ENCODE results near the gene COA1.

Gene COA1

GRCh38 chr7:43694399-43694748 lies 34.9 kb downstream of the COA1 start:
- H3K27ac ChIP-seq (ENCODE audit: low read depth, low read length): peak overlapping the region; percentile 38; the same call in 1 of the 2 replicates
- H4K20me1 ChIP-seq (ENCODE audit: low read depth, low read length): no peaks in the 10 kb centered on the region

GRCh38 chr7:43693687-43694398 lies 35.5 kb downstream of the COA1 start:
- Histone ChIP-seq H3K27me3 (ENCODE audit: low read length) (no peaks in the 10 kb centered on the region), H3F3A (ENCODE audit: insufficient read depth) (peaks cover 25% of the 10 kb centered on the region; the same call in 1 of the 2 replicates), H2AFZ (ENCODE audit: low read depth, low read length, severe bottlenecking) (no peak overlapping the region), H3K36me3 (ENCODE audit: low read length) (peaks cover 4% of the 10 kb centered on the region; the same call in 1 of the 2 replicates), H3K79me2 (ENCODE audit: insufficient read depth, low read length) (peaks cover 97% of the 10 kb centered on the region), H3K27ac (ENCODE audit: low read depth, low read length) (peak overlapping the region; percentile 38; the same call in 1 of the 2 replicates), H3K9me2 (replicated peaks; ENCODE audit: insufficient read depth, low read length) (no peaks in the 10 kb centered on the region), H3K4me3 (ENCODE audit: insufficient read depth, low read length, poor library complexity, severe bottlenecking) (no peak overlapping the region), H3K9ac (ENCODE audit: low read length) (no peak overlapping the region), H4K20me1 (ENCODE audit: low read depth, low read length) (no peaks in the 10 kb centered on the region), H3K9me3 (ENCODE audit: insufficient read depth, low read length) (no peaks in the 10 kb centered on the region), H3K4me2 (ENCODE audit: low read depth, low read length, poor library complexity, severe bottlenecking) (no peak overlapping the region)
- TF ChIP-seq EZH2phosphoT487 (conservative IDR thresholded peaks at IDR 0.05; ENCODE audit: low read length) (no peak), CTCF (IDR thresholded peaks at IDR 0.05; ENCODE audit: insufficient read depth, low read length, poor library complexity, severe bottlenecking) (no peak)

More at GRCh38 chr7:43694399-43694748, 34.9 kb downstream of the COA1 start:
- peaks cover 97% of the 10 kb centered on the region for H3K79me2 ChIP-seq (ENCODE audit: insufficient read depth, low read length)
- peaks cover 25% of the 10 kb centered on the region; the same call in 1 of the 2 replicates for H3F3A ChIP-seq (ENCODE audit: insufficient read depth)
- H3K27me3 ChIP-seq (ENCODE audit: low read length): no peaks in the 10 kb centered on the region
- no peak overlapping the region for H3K4me3 ChIP-seq (ENCODE audit: insufficient read depth, low read length, poor library complexity, severe bottlenecking)
- H3K9me2 ChIP-seq (replicated peaks; ENCODE audit: insufficient read depth, low read length): no peaks in the 10 kb centered on the region
- no peak overlapping the region for H2AFZ ChIP-seq (ENCODE audit: low read depth, low read length, severe bottlenecking)
- H3K36me3 ChIP-seq (ENCODE audit: low read length): peaks cover 4% of the 10 kb centered on the region; the same call in 1 of the 2 replicates
- no peak overlapping the region for H3K4me2 ChIP-seq (ENCODE audit: low read depth, low read length, poor library complexity, severe bottlenecking)
- H3K9ac ChIP-seq (ENCODE audit: low read length): no peak overlapping the region
- no peaks in the 10 kb centered on the region for H3K9me3 ChIP-seq (ENCODE audit: insufficient read depth, low read length)
- no peak for TF ChIP-seq EZH2phosphoT487 (conservative IDR thresholded peaks at IDR 0.05; ENCODE audit: low read length)
- no peak for TF ChIP-seq CTCF (IDR thresholded peaks at IDR 0.05; ENCODE audit: insufficient read depth, low read length, poor library complexity, severe bottlenecking)

- H2AFZ ChIP-seq (ENCODE audit: low read depth, low read length, severe bottlenecking): no peak overlapping the region
- H3K9me2 ChIP-seq (replicated peaks; ENCODE audit: insufficient read depth, low read length): no peaks in the 10 kb centered on the region
- H3K27ac ChIP-seq (ENCODE audit: low read depth, low read length): peak overlapping the region; percentile 61
- TF ChIP-seq EZH2phosphoT487 (conservative IDR thresholded peaks at IDR 0.05; ENCODE audit: low read length) (no peak), CTCF (IDR thresholded peaks at IDR 0.05; ENCODE audit: insufficient read depth, low read length, poor library complexity, severe bottlenecking) (no peak)
- H3K9me3 ChIP-seq (ENCODE audit: insufficient read depth, low read length): peaks cover 3% of the 10 kb centered on the region; the same call in 1 of the 2 replicates
- H3K27me3 ChIP-seq (ENCODE audit: low read length): no peaks in the 10 kb centered on the region
- H3K4me2 ChIP-seq (ENCODE audit: low read depth, low read length, poor library complexity, severe bottlenecking): no peak overlapping the region
- H3K9ac ChIP-seq (ENCODE audit: low read length): no peak overlapping the region; the same call in 1 of the 2 replicates
- H3K79me2 ChIP-seq (ENCODE audit: insufficient read depth, low read length): peaks cover 97% of the 10 kb centered on the region
- H4K20me1 ChIP-seq (ENCODE audit: low read depth, low read length): no peaks in the 10 kb centered on the region
- no peak overlapping the region for H3K4me3 ChIP-seq (ENCODE audit: insufficient read depth, low read length, poor library complexity, severe bottlenecking)
- peaks cover 24% of the 10 kb centered on the region; the same call in 1 of the 2 replicates for H3F3A ChIP-seq (ENCODE audit: insufficient read depth)
- peaks cover 8% of the 10 kb centered on the region; the same call in 1 of the 2 replicates for H3K36me3 ChIP-seq (ENCODE audit: low read length)
These were observed 36.5 kb downstream of the COA1 start for GRCh38 chr7:43692582-43693373.

All from SU-DHL-6 (cell line).